ENCODE measurements around the gene S100A6.

Gene S100A6

DNA sequence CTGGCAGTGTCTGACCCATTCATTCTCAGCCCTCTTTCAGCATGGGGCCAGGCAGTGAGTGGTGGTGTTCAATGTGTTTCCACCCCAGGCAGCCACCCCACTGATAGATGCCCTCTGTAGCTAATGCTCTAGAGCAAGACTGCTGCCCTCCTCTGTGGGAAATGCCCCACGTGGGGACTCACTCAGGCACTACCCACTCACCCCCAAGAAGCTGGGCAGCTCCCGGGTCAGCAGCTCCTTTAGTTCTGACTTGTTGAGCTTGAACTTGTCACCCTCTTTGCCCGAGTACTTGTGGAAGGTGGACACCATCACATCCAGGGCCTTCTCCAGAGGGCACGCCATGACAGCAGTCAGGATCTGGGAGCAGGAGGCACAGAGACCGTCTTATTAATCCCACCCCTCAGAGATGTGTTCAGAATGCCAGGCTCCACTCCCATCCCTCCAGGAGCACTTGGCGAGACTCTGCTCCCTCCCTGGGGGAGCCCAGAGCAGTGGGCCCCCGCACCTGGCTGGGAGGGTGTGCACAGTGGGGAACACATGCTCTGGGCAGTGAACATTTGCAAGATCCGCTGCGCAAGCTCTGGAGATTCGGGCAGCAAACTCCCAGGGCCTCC, 8.8 kb upstream of the S100A6 start:
- no peak overlapping the region for H3K4me3 ChIP-seq (ENCODE audit: low read length)
- no peak for TF ChIP-seq ZNF274 (IDR thresholded peaks at IDR 0.05; ENCODE audit: low read depth, low read length)

DNA sequence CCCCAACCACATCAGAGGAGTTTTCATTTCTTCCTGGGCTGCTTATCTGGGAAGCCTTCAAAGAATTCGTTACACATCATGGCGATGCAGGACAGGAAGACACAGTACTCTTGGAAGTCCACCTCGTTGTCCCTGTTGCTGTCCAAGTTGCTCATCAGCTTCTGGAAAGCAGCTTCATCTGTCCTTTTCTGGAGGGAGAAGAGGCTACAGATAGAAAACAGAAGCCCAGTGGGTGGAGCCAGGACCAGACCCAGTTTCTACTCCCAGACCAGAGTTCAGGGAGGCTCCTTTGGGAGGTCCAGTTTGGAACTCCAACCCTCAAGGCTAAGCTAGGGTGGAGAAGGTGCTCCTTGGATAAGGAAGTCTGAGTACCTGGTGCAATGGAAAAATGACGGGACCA, 7.9 kb upstream of the S100A6 start:
- no peak for TF ChIP-seq ZNF274 (IDR thresholded peaks at IDR 0.05; ENCODE audit: low read depth, low read length)
- H3K4me3 ChIP-seq (ENCODE audit: low read length) = no peak overlapping the region

DNA sequence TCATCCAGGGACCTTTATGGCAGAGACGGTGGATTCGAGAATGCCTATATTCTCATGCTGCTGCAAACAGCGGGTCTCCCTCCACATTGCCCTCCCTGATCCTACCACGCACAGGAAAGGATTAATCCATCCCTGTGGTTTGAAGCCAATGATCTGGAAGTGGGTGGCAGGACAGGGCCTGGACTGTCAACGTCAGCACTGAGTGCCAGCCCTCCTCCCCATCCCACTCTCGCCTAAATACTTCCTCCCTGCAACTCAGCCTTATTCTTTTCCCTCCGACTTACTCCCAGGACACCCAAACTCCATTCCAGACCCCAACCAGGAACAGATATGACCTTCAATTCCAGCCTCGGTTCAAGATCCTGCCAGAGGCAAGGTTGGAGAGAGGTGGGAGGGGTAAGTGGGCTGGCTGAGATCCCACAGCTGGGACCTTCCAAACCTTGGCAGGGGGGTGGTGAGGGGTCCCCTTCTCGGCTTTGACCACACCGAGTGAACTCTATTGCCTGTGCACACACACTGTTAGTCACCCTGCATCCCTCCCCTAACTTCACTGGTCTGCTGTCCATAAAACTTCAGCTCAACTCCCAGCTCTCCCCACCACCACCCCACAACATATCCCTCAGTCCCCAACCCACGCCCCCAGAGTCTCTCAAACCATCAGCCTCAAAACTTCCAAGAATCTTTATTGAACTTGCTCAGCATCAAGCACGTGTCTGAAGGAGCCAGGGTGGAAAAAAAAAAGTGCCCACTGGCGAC, 7.3 kb upstream of the S100A6 start:
- TF ChIP-seq ZNF274 (IDR thresholded peaks at IDR 0.05; ENCODE audit: low read depth, low read length) = no peak
- no peak overlapping the region for H3K4me3 ChIP-seq (ENCODE audit: low read length)

DNA sequence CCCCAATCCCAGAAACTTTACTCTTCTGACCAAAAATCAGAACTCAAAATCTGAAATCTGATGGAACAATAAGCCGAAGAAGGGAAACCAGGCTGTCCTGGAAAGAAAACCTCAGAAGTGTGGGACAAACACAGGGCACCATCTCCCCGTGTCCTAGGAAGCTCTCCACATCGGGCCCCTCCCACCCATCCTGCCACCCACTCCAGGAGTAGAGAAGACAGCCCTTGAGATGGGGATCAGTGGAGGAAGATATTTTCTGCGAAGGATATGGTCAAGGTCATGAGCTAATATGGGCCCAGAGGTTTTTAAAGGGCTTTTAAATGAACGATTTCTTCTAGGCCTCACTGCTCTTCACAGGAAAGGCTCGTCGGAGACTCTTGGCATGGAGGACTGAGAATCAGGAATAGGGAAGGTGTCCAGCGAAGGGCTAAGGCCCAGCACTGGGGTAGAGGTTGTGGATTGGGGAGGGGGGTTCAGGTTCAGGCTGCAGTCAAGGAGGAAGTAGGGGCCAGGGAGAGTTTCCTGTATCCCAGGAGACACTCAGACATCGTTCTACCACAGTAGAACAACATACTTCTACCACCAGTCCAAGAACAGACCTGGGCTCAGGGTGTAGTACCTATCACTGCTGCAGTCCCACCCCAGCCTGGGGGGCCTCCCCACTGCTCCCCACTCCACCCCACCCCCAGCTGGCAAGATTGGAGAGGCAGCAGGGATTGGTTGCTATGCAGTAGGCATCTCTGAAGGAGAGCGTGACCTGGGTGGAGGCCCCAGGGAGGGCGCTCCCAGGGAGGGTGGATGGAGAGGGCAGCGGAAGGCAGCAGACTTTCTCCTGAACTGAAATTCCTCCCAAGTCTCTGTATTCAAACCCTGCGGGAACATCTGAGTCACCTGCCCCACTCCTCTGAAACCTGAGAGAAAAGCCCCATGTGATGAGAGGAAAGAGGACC, 6.1 kb upstream of the S100A6 start:
- H3K4me3 ChIP-seq (ENCODE audit: low read length) = no peak overlapping the region
- no peak for TF ChIP-seq ZNF274 (IDR thresholded peaks at IDR 0.05; ENCODE audit: low read depth, low read length)

DNA sequence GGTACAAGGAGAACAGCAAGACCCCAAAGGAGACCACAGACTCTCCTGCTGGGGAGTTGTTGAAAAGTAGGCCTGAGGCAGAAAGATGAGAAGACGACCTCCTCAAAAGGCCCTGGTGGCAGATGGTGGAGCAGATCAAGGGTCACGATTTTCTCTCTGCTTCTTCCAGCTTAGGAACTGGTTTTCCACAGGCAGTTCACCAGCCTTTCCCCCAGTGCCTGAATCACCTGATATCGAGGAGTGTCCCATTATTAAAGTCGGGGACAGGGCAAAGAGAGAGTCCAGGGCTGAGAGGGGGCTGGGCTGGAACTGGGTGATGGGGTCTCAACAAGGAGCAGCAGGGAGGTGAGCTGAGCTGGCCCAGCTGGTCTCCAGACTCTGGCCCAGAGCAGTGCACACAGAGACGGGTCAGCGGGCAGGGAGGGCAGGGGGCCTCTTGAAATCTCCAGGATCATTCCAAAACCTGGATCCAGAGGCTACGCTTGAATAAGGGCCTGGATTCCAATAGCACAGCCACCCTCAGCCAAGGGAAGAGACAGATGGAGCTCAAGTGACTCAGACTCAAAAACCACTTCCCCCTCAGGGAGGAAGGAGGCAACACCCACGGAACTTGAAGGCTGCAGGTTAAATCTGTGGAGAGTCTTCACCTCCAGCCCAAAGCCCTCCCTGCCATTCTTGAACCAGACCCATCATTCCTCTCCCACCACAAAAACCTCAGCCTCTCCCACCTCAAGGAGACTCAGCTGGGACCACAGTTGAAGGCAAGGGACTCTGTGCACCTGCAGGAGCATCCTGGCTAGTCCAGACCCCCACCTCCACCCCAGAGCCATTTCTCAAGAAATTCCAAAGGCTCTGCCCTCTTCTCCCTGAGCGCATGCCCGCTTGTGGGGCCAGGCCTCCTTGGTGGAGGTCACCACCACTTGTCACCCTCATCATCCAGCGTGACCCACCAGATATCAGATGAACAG, 4.9 kb upstream of the S100A6 start, which contains the start of gene S100A5:
TSS of gene S100A5 (minus strand) at position 541 of the 968 bp plus-strand sequence. CDS start 743 bp downstream, outside the sequence.
- TF ChIP-seq ZNF274 (IDR thresholded peaks at IDR 0.05; ENCODE audit: low read depth, low read length) = no peak
- H3K4me3 ChIP-seq (ENCODE audit: low read length) = no peak within 1 kb of the TSS

DNA sequence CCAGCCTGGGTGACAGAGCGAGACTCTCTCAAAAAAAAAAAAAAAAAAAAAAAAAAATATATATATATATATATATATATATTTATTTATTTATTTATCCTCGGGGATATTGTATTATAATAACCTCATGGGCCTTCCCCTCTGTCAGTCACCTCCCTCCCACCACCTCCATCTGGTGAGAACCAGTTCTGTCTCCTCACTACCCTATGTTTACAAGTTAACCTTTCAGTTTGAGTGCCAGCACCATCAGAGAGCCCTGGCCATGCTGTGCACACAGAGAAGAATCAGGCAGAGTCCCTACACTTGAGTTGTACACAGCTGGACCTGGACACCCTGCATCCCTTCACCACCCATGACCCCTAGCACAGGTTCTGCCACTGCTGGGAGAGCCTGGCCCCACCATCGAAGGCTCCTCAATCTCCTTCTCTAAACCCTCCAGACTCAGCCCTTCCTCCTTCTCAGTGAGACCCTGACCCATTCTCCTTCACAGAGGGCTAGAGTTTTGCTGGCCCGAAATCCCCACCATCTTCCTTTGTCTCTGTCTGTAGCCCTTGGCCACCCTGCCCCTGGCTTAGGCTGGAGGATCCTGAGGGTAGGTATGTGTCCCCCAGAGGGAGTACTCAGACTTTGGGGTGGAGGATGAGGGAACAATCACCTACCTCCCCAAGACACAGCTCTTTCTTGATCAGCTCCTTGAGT, 3.8 kb upstream of the S100A6 start:
- H3K4me3 ChIP-seq (ENCODE audit: low read length) = no peak overlapping the region
- no peak for TF ChIP-seq ZNF274 (IDR thresholded peaks at IDR 0.05; ENCODE audit: low read depth, low read length)

DNA sequence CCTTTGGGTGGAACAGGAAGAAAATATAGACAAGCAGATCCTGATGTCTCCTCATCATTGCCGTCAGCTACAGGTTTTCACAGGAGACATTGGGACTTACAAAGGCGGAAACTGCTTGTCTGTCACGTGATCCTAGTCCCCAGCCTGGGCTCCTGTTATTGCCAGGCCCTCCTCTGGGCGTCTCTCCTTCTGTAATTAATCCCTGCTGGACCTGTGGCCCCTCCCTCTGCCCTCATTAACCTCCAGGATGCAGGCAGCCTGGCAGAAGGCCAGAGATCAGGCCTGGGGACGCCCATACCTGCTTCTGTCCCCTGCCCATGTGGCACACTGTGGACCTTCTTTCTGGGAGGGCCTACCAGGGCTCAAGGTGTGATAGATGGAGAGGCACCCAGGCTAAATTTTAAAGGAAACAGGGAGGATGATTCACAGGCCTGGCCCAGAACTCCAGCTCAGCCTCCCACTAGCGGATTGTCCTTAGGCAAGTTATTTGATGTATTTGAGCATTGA, 2.6 kb upstream of the S100A6 start:
- no peak for TF ChIP-seq ZNF274 (IDR thresholded peaks at IDR 0.05; ENCODE audit: low read depth, low read length)
- H3K4me3 ChIP-seq (ENCODE audit: low read length) = no peak overlapping the region

DNA sequence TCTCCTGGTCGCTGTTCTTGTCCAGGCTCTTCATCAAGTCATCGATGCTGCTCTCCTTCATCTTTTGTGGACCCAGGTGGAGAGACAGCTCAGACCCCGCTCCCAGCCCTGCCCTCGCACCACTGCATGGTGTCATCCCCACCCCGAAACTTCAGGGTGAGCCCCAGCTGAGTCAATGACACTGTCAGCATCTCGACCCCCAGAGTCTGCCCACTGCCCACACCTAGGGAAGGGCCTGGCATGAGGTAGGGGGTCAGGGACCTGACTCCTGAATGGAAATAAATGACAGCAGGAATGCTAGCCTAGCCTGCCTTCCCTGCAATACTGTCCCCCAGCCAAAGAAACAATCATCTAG, 1.6 kb upstream of the S100A6 start:
- H3K4me3 ChIP-seq (ENCODE audit: low read length) = no peak overlapping the region
- TF ChIP-seq ZNF274 (IDR thresholded peaks at IDR 0.05; ENCODE audit: low read depth, low read length) = no peak

DNA sequence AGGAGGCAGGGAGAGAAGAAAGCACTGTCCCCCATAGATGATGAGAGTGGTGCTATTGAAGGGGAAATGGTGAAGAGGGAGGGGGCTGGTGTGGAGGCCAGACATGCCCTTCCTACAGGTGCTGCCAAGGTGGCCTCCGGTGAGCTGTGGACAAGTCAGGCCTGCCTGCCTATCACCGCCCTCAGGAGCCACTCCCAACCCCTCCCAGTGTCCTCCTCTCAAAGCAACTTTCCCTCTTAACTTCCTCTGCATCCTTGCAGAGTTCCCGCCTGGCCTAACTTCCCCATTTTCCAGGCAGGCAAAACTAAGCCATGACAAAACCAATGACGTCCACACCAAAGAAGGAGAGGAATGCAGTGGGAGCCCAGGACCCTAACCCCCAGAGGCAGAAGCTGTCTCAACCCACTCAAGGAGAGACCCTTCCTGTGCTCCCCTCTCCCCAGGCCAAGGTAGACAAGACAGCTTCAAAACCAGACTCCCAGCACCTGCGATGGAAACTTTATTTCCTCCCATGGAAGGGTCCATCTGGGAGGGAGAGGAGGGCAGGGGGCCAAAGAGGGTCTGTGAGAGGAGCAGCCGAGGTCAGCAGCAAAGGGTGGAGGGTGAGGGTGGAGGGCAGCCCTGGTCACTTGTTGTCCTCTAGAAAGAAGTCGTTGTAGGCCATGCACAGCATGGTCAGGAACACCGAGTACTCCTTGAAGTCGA, 1.0 kb upstream of the S100A6 start:
- no peak for TF ChIP-seq ZNF274 (IDR thresholded peaks at IDR 0.05; ENCODE audit: low read depth, low read length)
- no peak overlapping the region for H3K4me3 ChIP-seq (ENCODE audit: low read length)

DNA sequence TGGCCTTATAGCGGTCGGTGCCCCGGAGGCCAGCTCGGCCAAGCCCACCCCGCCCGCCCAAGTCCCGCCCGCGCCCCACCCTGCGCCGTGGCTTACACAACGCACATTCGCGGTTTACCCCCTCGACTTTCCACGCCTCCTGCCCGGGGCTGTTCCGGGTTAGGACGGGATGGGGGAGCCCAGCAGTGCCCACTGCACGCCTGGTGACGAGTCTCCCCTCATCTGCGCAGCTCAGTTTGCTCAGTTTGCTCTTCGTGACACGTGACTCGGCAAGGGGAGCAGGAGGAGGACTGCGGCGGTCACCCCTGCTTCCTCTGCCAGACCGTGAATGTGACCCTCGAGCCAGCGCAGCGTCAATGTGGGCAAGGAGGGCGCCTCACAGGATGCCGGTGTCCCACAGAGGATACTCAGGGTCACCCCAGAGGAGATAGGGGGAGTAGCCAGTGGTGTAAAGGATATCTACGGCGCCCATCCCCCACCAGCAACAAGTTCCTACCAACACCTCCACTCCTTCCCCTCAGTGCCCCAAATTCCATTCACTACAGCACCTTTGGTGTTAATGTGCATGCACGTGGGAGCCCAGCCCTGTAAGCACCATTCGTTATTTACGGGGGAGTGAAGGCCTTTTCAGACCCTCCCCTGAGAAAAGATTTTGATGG, 350 bp upstream of the S100A6 start:
- peak overlapping the region; percentile 38; the same call in 1 of the 2 replicates for H3K4me3 ChIP-seq (ENCODE audit: low read length)
- TF ChIP-seq ZNF274 (IDR thresholded peaks at IDR 0.05; ENCODE audit: low read depth, low read length) = no peak

DNA sequence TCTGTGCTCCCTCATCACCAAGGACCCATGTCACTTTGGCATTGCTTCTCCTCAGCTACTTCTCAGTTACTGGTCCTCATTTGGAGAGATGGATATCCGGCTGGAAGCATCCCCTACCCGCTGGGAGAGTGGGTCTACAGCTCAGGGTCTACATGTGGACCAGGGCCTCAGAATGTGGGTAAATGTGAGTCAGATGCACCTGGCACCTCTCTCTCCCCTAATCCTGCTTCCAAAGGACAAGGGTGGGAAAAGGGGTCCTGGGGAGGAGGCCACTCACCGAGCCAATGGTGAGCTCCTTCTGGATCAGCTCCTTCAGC, 908 bp downstream of the S100A6 start:
- no peak overlapping the region for H3K4me3 ChIP-seq (ENCODE audit: low read length)
- TF ChIP-seq ZNF274 (IDR thresholded peaks at IDR 0.05; ENCODE audit: low read depth, low read length) = no peak

Data from GM08714 (cell line).